ENCODE measurements around the gene OR10P1. TPM values are rescaled to one million over a fixed set of nuclear protein-coding genes. Genes with fewer than 3 reads are reported as not detected.

OR10P1 gene
- total and polyA plus RNA-seq, 2 of the 4 experiments (the other 2 are of a cell fraction) = not detected

DNA sequence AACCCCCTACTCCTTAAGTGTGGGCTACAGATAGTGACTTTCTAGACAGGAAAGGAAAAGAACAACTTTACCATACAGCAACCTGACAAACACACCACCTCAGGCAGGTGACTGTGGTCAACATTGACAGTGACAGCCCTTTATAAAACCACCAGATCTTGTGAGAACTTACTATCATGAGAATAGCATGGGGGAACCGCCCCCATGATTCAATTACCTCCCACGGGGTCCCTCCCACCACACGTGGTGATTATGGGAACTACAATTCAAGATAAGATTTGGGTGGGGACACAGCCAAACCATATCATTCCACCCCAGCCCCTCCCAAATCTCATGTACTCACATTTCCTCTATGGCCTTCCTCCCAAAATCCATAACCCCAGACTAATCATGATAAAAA is 16.3 kb downstream of the OR10P1 start:
- Histone ChIP-seq H3K9ac (ENCODE audit: low read depth, low read length) (no peak overlapping the region), H2AFZ (replicated peaks; ENCODE audit: low read length, poor library complexity) (no peak overlapping the region), H2BK15ac (ENCODE audit: low read depth, low read length) (no peak overlapping the region), H2BK120ac (ENCODE audit: low read depth, low read length) (no peak overlapping the region), H4K20me1 (ENCODE audit: insufficient read depth, low read length) (no peaks in the 10 kb centered on the region), H2BK20ac (ENCODE audit: low read depth, low read length) (no peak overlapping the region), H3K23ac (ENCODE audit: low read depth, low read length) (no peak overlapping the region), H2AK5ac (ENCODE audit: low read depth, low read length) (no peak overlapping the region), H3K4me2 (ENCODE audit: low read depth, low read length) (no peak overlapping the region), H4K91ac (ENCODE audit: insufficient read depth, low read depth, low read length) (no peak overlapping the region), H3K27ac (ENCODE audit: insufficient read depth, low read length) (no peak overlapping the region), H3K9me1 (ENCODE audit: insufficient read depth, low read length) (no peaks in the 10 kb centered on the region), H3K4me1 (ENCODE audit: control insufficient read depth, insufficient read depth, low read length) (no peaks in the 10 kb centered on the region), H3K56ac (ENCODE audit: extremely low read depth, insufficient read depth, low read length) (no peak overlapping the region), H4K8ac (ENCODE audit: low read depth in 2 of 2, low read length in 2 of 2) (no peak overlapping the region), H4K5ac (ENCODE audit: low read depth, low read length) (no peak overlapping the region), H3K9me3 (ENCODE audit: control insufficient read depth, insufficient read depth, low read length) (no peaks in the 10 kb centered on the region), H3K27me3 (ENCODE audit: control insufficient read depth, insufficient read depth, low read length) (peaks cover 12% of the 10 kb centered on the region), H2BK5ac (ENCODE audit: low read depth, low read length, poor library complexity, severe bottlenecking) (no peak overlapping the region), H3K14ac (replicated peaks; ENCODE audit: low read depth, low read length) (no peak overlapping the region), H3K79me1 (ENCODE audit: low read depth in 1 of 2, low read length in 2 of 2) (no peaks in the 10 kb centered on the region), H3K4ac (ENCODE audit: low read depth, low read length) (no peak overlapping the region), H3K4me3 (ENCODE audit: insufficient read depth, low read depth, low read length) (no peak overlapping the region), H3K36me3 (ENCODE audit: control insufficient read depth, insufficient read depth, low read length) (no peaks in the 10 kb centered on the region), H2AK9ac (replicated peaks; ENCODE audit: low read depth, low read length, poor library complexity) (no peak overlapping the region), H3K18ac (ENCODE audit: low read depth, low read length) (no peak overlapping the region)
- TF ChIP-seq, protein P1, sequence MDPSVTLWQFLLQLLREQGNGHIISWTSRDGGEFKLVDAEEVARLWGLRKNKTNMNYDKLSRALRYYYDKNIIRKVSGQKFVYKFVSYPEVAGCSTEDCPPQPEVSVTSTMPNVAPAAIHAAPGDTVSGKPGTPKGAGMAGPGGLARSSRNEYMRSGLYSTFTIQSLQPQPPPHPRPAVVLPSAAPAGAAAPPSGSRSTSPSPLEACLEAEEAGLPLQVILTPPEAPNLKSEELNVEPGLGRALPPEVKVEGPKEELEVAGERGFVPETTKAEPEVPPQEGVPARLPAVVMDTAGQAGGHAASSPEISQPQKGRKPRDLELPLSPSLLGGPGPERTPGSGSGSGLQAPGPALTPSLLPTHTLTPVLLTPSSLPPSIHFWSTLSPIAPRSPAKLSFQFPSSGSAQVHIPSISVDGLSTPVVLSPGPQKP (IDR thresholded peaks at IDR 0.05; ENCODE audit: borderline replicate concordance, low read depth, low read length) = no peak
- TF ChIP-seq FOS (IDR thresholded peaks at IDR 0.05; ENCODE audit: low read depth, low read length) (no peak), MAZ (IDR thresholded peaks at IDR 0.05; ENCODE audit: borderline replicate concordance, low read depth, low read length) (no peak)
- CTCF ChIA-PET = no interaction called here
- BruUV-seq (replicated peaks) = no TSS peak
- no CpG with 5 or more reads among the region's 3 CpGs for WGBS, 2 experiments (ENCODE audit: extremely low coverage in 2 of 2, insufficient read length in 1 of 2)
- DNase-seq = no peak
- POLR2A ChIA-PET (ENCODE audit: unreplicated experiment) = no interaction called here
- dilution Hi-C loops (cut with HindIII; ENCODE audit: low sequenced_read_pairs, unreplicated experiment) (no loop called here), in situ Hi-C loops (cut with MboI; ENCODE audit: low sequenced_read_pairs) (no loop called here), intact Hi-C loops (cut with micrococcal nuclease) (no loop called here)
- no peak for ATAC-seq (ENCODE audit: low read depth)
